ENCODE results near the gene MRPL39.

Gene MRPL39

DNA sequence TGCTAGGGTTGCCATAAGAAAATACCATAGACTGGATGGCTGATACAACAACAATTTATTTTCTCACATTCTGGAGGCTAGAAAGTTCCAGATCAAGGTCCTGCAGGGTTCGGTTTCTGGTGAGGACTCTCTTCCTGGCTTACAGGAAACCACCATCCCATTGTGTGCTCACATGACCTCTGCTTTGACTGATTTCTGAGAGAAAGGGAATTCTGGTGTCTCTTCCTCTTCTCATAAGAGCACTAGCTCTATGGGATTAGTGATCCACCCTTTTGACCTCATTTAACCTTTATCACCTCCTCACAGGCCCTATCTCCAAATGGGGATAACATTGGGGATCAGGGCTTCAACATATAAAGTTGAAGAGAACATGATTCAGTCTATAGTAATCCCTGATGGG is 47.5 kb downstream of the MRPL39 start:
- DNase-seq: no peak
- H3K4me1 ChIP-seq (ENCODE audit: low read length): 0 out of 2 replicates have a peak, but pooled peaks cover 3% of the 10 kb centered on the region
- H3K9me2 ChIP-seq (replicated peaks; ENCODE audit: insufficient read depth, low read length): no peaks in the 10 kb centered on the region
- H3K36me3 ChIP-seq (replicated peaks; ENCODE audit: insufficient read depth, low read length): no peaks in the 10 kb centered on the region
- no peaks in the 10 kb centered on the region for H3F3A ChIP-seq (ENCODE audit: insufficient read depth, low read length)
- no peaks in the 10 kb centered on the region for H4K20me1 ChIP-seq (ENCODE audit: insufficient read depth, low read length)
- TF ChIP-seq EZH2phosphoT487 (IDR thresholded peaks at IDR 0.05; ENCODE audit: low read length): no peak
- TF ChIP-seq EZH2 (optimal IDR thresholded peaks at IDR 0.05; ENCODE audit: low read depth, low read length): no peak
- TF ChIP-seq CTCF (IDR thresholded peaks at IDR 0.05; ENCODE audit: low read length): no peak
- no peak overlapping the region for H3K27ac ChIP-seq (ENCODE audit: low read length)
- no peak overlapping the region for H3K4me3 ChIP-seq (ENCODE audit: low read length)
- no peaks in the 10 kb centered on the region for H3K9me3 ChIP-seq (replicated peaks; ENCODE audit: insufficient read depth, low read length)
- H3K4me2 ChIP-seq (ENCODE audit: low read depth, low read length): no peak overlapping the region
- no peak overlapping the region for H3K9ac ChIP-seq (ENCODE audit: low read length)
- H3K79me2 ChIP-seq (ENCODE audit: low read length): no peaks in the 10 kb centered on the region
- H2AFZ ChIP-seq (ENCODE audit: low read length): no peak overlapping the region
- no peaks in the 10 kb centered on the region for H3K27me3 ChIP-seq (replicated peaks; ENCODE audit: insufficient read depth, low read length)

GRCh38 chr21:25558123-25558522 is 49.2 kb downstream of the MRPL39 start:
- H3K79me2 ChIP-seq (ENCODE audit: low read length): no peaks in the 10 kb centered on the region
- H3K4me2 ChIP-seq (ENCODE audit: low read depth, low read length): no peak overlapping the region
- no peak overlapping the region for H3K4me3 ChIP-seq (ENCODE audit: low read length)
- DNase-seq: no peak
- no peak overlapping the region for H3K27ac ChIP-seq (ENCODE audit: low read length)
- no peaks in the 10 kb centered on the region for H4K20me1 ChIP-seq (ENCODE audit: insufficient read depth, low read length)
- H3K9me3 ChIP-seq (replicated peaks; ENCODE audit: insufficient read depth, low read length): no peaks in the 10 kb centered on the region
- no peaks in the 10 kb centered on the region for H3K9me2 ChIP-seq (replicated peaks; ENCODE audit: insufficient read depth, low read length)
- no peaks in the 10 kb centered on the region for H3K27me3 ChIP-seq (replicated peaks; ENCODE audit: insufficient read depth, low read length)
- H3K36me3 ChIP-seq (replicated peaks; ENCODE audit: insufficient read depth, low read length): no peaks in the 10 kb centered on the region
- H3K4me1 ChIP-seq (ENCODE audit: low read length): no peaks in the 10 kb centered on the region
- TF ChIP-seq EZH2 (optimal IDR thresholded peaks at IDR 0.05; ENCODE audit: low read depth, low read length) (no peak), CTCF (IDR thresholded peaks at IDR 0.05; ENCODE audit: low read length) (no peak)
- H2AFZ ChIP-seq (ENCODE audit: low read length): no peak overlapping the region
- no peaks in the 10 kb centered on the region for H3F3A ChIP-seq (ENCODE audit: insufficient read depth, low read length)
- no peak overlapping the region for H3K9ac ChIP-seq (ENCODE audit: low read length)

- TF ChIP-seq EZH2 (optimal IDR thresholded peaks at IDR 0.05; ENCODE audit: low read depth, low read length) (no peak), CTCF (IDR thresholded peaks at IDR 0.05; ENCODE audit: low read length) (no peak), EZH2phosphoT487 (IDR thresholded peaks at IDR 0.05; ENCODE audit: low read length) (no peak)
- DNase-seq: no peak
- no peak overlapping the region for H3K4me3 ChIP-seq (ENCODE audit: low read length)
Measured at GRCh38 chr21:25557180-25557579, 50.1 kb downstream of the MRPL39 start.

More at GRCh38 chr21:25557180-25557579, 50.1 kb downstream of the MRPL39 start:
- H3K79me2 ChIP-seq (ENCODE audit: low read length): no peaks in the 10 kb centered on the region
- H3F3A ChIP-seq (ENCODE audit: insufficient read depth, low read length): no peaks in the 10 kb centered on the region
- no peak overlapping the region for H3K4me2 ChIP-seq (ENCODE audit: low read depth, low read length)
- H3K4me1 ChIP-seq (ENCODE audit: low read length): no peaks in the 10 kb centered on the region
- no peaks in the 10 kb centered on the region for H4K20me1 ChIP-seq (ENCODE audit: insufficient read depth, low read length)
- no peaks in the 10 kb centered on the region for H3K9me2 ChIP-seq (replicated peaks; ENCODE audit: insufficient read depth, low read length)
- H3K9me3 ChIP-seq (replicated peaks; ENCODE audit: insufficient read depth, low read length): no peaks in the 10 kb centered on the region
- H2AFZ ChIP-seq (ENCODE audit: low read length): no peak overlapping the region
- H3K36me3 ChIP-seq (replicated peaks; ENCODE audit: insufficient read depth, low read length): no peaks in the 10 kb centered on the region
- no peaks in the 10 kb centered on the region for H3K27me3 ChIP-seq (replicated peaks; ENCODE audit: insufficient read depth, low read length)
- H3K9ac ChIP-seq (ENCODE audit: low read length): no peak overlapping the region
- no peak overlapping the region for H3K27ac ChIP-seq (ENCODE audit: low read length)
